Activated effector memory CD4-positive, alpha-beta T cell treated with Interleukin-2 at 50 U/mL for 16 hours (primary cell): ENCODE results near the gene KCNJ5.

Experiments
- DNase-seq: peaks from one replicate; pipeline ENCODE4 v3.0.0-alpha.2; 2020

The KCNJ5 gene

DNA sequence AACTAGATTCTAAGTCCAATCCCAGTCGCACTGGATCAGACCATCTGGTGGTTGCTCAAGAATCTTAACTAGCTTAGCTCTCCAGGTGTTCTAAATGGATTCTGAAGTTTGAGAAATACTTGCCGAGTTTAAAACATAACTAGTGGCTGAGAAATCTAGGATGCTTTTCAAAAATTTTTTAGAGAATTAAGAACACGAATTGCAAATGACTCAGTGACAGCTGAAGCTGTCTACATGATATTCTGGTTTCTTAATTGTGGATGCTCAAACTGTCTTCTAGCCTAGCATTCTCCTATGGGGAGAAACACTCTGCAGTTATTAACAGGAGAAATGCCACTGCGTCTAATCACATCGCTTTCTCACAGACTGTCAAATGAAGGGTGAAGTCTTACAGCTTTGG, 71.7 kb downstream of the KCNJ5 start:
- DNase-seq = no peak

DNA sequence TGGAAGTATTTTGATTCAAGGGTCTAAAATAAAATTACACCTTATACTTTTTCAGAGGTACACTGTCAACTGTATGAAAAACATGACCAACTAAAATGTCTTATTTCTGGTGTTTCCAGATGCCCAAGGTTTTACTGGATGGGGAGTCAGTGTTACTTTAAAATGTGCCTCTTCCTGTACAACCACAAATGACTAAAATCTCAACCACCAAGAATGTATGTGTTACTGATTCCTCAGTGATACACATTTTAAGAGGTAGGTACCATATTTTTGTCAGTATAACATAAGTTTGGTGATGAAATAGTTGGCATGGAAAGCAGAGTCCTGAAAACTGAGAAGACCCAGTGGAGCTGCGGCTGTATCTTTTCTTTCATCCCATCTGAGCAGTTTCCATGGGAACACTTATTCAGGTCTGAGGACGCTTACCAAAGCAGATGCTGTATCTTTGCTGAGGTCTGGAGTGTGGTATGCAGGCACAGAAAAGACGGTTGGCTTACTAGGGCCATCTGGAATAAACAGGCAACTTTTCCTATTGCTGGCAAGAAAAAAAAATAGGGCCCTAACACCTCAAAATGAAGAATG, 72.7 kb downstream of the KCNJ5 start:
- DNase-seq = no peak

DNA sequence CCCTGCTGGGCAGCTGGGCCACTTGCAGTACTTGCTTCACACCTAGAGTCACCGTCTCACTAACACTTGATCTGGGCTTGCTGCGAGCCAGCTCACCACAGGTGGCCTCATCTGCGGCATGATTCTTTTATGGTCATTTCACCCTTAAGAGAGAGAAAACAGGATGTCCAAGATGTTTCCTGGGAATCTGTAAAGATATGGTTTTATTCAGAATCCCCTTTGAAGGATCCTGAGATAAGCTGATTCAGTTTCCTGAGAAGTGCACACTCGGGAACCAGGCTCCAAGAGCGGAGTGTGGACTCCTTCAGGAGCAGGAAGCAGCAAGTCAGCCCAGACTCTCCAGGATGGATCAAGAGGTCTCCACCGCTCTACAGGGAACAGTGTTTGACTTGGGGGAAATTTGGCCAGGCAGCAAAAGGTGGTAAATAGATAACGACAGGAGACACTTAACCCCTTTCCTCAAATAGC, 73.3 kb downstream of the KCNJ5 start:
- no peak for DNase-seq

DNA sequence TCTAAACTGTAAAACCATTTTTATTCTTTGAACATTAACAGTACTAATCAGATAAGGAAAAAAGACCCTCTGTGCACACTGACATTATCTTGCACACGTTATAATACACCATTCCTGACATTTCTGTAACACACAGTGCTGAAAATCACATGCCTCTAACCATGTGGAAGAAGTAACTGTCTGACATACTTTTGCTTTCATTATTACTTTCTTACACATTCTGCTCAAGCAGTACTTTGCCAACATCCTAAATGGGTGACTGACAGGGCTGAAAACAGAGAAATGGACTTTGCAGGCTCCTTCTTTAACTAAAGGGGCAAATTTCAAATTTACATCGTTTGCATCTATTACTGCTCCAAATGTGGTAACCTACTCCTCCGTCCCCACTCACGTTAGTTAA, 74.3 kb downstream of the KCNJ5 start:
- DNase-seq = no peak

DNA sequence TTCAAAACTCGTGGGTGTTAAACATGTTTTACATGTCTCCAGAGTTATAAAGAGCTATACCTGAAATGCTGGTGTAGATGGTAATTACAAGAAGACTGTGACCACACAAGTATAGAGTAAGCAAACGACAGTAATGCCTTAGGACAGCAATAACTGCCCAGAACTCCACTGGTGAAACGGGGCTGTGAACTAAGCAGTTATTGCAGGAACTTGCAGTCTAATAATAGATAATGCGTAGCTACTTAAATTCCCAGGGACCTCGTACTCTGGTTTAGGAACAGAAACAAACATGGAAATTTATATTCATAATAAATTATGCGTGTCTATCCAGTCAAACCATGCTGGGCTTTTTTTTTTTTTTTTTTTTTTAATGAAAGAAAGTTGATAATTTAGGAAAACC, 76.4 kb downstream of the KCNJ5 start:
- DNase-seq = no peak

DNA sequence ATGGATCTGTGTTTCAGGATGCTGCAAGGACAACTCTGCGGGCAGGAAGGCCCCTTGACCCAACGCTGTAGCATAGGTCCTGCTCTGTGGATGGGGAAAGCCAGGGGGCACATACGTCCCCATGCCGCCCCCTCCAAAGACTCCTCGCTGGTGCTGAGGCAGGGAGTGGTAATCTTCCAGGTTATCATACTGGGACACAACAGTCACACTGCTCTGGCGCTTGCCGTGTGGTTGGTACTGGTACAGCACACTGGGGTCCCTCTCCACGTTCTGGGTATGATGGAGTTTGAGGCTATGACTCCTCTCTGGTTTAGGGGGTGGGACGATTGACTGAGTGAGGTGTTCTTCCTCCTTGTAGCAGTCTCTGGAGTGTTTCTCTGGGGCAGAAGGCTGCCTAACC, 77.8 kb downstream of the KCNJ5 start:
- no peak for DNase-seq
